Nucleus accumbens (tissue), 56 donors: ENCODE data around the gene CRTC3.
"Not testable (repeated sequence)": the region's sequence is repeated elsewhere in the genome, so short reads cannot be mapped to it uniquely, and the experiment has no call there.

Experiments
- DNase-seq, 56 donors: peaks; one replicate each; lab custom pipeline; 2025; lab: John Stamatoyannopoulos, UW

Gene CRTC3

DNA sequence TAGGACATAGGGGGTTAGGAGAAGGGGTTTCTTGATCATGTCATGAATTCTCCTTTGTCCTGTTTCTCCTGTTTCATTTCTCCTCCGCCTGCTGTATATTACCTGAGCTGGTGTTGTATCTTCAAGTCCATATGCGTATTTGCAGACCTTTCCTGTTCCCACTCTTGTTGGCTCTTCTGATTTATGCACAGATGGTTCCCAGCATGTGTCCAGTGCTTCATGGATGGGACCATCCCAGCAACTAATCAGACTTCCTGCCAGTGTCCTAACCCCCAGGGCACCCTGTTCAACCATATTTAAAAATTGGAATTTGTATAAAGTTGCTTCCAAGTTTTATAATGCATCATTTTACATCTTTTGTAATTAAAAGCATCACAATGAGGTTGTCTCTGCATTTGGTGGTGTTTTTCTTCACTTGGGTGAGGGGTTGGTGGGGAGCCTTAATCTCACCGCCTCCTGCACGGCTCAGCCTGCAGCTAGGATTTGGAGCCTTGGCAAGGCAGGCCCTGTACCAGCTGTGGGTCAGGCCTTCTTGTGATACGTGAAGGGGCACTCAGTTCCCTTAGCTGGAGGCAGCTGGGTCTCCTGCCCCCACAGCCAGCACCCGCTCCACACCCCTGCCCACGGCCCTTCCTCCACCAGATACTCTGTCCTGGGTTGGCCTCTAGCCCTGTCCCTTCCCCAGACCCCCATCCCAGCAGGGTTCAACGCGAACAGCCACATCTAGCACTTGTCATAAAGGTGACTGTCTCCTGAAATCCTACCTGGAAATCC, 115.4 kb downstream of the CRTC3 start:
- no peak for DNase-seq

DNA sequence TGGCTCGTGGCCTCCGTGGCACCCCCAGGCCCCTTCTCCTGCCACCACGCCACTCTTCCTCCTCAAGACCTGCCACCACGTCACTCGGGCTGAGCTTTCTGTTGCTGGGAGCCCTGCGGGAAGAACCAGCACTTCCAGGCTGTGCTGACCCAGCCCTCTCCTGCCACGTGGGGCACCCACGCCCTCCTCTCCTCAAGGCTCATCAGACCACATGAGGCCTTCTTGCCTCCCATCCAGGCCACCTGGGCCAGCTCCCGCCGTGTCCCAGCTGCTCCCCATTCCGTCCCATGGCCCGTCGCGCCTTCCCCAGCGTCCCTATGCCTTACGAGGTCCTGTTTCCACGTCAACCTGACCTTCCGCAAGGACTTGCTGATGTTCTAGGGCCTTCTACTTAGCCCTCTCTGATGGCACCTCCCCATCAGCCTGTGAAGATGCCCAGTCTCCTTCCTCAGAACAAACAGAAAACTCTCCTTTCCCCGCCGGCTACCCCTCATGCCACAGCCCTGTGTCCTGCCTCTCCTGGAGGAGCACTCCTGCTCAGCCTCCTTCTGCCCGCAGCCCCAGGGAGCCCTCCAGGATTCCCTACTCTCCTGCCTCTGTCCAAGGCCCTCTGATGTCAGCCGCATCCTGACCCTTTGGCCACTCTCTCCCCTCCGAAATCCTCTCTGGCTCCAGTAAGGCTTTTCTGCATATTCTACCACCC, 116.3 kb downstream of the CRTC3 start:
- DNase-seq, result no peak

DNA sequence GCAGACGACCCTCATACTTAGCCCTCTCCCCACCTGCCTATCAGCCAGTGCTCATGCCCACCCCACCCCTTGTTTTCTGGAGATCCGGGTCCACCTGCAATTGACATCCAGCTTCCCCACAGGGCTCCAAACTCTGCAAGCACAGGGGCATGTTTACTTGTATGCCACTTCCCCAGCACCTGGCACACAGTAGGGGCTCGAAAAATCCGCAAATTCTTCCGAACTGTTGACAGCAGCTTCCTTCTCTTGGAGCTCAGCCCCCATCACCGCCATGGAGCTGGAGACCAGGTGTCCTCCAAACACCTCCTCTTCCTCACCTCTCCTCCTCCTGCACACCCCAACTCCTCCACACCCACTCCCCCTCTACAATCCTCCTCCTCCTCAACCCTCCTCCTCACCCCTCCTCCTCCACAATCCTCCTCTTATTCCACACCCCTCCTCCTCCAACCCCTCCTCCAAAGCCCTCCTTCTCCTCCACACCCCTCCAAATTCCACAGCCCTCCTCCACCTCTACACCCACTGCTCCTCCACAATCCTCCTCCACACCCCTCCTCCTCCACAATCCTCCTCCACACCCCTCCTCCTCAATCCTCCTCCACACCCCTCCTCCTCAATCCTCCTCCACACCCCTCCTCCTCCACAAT, 117.1 kb downstream of the CRTC3 start:
- DNase-seq, result no peak

DNA sequence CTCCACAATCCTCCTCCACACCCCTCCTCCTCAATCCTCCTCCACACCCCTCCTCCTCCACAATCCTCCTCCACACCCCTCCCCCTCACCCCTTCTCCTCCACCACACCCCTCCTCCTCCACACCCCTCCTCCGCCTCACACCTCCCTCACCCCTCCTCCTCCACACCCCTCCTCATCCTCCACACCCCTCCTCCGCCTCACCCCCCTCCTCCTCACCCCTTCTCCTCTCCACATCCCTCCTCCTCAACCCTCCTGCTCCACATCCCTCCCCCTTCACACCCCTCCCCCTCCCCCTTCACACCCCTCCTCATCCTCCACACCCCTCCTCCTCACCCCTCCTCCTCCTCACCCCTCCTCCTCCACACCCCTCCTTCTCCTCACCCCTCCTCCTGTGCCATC, 117.6 kb downstream of the CRTC3 start:
- DNase-seq, result peak in 1 of 56 donors; percentile 15

DNA sequence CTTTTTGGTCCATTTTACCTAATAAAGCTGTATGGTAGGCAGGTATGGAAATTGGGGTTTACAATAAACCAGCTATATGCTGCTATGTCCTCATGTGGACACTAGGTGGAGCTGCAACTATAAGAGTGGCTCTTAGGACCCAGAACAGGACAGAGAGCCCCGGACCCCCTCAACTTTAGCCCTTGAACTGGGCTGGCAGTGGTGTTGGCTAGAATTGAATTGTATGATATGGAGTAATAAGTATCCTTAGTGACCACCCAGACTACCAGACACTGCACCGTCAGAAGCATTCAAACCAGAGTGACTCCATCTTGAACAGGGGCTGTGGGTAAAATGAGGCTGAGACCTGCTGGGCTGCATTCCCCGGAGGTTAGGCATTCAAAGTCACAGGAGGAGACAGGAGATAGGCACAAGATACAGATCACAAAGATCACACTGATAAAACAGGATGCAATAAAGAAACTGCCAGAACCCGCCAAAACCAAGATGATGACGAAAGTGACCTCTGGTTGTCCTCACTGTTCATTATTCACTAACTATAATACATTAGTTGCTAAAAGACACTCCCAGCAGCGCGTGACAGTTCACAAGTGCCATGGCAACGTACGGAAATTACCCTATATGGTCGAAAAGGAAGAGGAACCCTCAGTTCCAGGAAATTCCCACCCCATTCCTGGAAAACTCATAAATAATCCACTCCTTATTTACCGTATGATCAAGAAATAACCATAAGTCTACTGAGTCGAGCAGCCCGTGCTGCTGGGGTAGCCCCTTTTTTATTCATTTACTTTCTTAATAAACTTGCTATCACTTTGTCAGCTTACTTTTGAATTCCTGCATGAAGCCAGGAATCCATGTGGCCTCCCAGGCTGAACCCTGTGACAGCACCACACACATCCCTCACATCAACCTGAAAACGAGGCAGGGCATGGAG, 118.7 kb downstream of the CRTC3 start:
- peak in 32 of 56 donors; percentile 7 to 77 (median 28) for DNase-seq

DNA sequence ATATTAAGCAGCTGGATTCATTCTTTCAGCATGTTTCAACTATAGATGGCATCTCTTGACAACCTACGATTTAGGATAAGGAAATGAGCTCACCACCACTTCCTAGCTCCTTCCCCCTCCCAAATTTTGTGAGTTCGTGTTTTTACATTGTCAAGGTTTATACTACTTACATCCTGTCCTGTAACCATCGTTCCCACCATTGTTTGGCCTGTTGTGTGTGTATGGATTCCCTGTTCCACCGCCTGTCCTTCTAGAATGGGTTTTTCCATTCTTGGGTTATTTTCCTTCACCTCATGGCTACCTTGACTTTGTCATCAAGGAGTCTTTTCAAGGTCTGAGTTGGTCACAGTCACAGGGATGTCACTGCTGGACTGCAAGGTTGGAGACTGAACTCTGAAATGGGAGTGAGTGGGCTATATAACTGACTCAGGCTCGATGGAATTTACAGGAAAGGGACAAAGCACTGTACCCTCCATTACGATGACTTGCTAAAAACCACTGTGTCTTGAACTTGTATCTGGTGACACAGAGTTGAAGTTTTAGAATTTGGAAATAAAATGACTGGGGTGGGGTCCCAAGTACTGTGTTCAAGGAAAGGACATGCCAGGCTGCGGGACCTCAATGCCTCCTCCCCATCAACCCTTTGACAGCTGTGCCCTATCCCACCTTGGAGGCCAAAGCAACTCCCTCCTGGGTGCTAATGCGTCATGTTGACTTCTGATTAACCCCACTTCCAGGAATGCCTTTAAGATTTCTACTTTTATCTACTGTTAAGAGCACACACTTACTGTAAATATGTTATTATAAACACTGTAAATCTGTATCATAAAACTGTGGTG, 120.6 kb downstream of the CRTC3 start:
- no peak for DNase-seq

DNA sequence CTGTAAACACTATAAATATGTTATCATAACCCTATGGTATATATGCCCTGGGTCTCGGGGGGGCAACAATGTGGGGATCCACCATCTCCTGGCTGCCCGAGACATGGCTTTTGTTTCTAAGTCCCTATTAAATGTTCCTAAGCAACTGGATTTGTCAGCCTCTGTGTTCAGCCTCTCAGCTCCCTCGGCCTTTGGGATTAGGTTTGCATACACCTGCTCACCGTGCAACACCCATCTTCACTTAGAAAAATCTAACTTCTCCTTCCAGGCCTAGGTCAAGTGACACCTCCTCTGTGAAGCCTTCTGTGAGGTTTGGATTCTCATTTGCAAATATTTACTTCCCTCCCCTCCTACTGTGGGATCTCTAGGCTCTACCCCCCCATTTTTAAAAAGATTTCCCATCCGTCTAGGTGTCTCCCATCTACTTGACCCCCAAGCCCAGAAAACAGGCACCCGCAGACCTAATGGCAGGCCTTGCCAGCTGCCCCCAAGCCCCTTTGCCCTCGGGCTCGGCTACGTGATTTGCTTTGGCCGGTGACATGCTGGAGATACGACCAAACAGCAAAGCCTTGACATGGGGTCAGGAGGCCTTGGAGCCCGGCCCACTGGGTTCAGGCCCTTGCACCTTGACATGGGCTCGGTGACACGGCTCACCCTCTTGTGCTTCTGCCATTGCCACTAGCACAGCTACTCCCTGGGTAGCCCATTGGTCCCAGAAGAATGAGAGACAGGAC, 121.4 kb downstream of the CRTC3 start:
- no peak for DNase-seq

DNA sequence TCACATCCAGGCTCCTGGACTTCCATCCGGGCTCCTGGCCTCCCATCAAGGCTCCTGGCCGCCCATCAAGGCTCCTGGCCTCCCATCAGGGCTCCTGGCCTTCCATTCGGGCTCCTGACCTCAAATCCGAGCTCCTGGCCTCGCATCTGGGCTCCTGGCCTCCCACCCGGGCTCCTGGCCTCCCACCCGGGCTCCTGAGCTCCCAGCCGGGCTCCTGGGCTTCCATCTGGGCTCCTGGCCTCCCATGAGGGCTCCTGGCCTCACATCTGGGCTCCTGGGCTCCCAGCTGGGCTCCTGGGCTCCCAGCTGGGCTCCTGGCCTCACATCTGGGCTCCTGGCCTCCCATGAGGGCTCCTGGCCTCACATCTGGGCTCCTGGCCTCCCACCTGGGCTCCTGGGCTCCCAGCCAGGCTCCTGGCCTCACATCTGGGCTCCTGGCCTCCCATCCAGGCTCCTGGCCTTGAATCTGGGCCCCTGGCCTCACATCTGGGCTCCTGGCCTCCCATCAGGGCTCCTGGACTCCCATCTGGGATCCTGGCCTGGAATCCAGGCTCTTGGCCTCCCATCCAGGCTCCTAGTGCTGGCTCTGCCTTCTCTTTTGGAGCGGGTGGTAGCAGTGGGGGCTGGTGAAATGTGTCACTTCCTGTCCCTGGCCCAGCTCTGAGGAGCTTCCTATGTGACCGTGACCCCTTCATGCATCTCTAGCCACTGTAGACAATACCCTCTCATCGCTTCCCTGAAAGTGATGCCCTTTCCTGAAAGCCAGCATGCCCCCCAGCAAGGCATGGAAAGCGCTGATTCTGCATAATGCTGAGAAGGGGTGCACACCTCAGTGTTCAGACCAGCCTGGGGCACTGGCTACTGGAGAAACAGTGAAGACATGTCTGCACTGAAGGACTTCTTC, 124.8 kb downstream of the CRTC3 start:
- no peak for DNase-seq

DNA sequence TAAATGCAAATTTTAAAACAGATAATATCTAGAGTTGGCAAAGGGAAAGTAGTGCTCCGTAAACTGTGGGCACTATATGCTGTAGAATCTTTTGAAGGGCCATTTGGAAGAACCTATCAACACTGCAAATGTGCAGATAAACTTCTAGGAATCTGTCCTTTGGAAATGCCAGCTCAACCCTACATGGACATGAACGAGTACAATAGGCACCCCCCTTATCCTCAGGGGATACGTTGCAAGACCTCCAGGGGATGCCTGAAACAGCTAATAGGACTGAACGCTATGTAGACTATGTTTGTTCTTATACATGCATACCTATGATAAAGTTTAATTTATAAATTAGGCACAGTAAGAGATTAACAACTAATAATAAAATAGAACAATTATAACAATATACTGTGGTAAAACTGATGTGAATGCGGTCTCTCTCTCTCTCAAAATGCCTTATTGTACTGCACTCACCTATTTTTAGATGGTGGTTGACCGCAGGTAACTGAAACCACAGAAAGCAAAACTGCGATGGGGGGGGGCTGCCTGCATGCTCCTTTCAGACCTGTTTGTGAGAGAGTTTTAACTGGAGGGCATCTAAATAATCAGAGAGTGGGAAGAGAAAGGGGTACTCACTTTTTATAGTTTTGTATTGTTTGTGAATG, 127.9 kb downstream of the CRTC3 start:
- DNase-seq, result not testable (repeated sequence)

DNA sequence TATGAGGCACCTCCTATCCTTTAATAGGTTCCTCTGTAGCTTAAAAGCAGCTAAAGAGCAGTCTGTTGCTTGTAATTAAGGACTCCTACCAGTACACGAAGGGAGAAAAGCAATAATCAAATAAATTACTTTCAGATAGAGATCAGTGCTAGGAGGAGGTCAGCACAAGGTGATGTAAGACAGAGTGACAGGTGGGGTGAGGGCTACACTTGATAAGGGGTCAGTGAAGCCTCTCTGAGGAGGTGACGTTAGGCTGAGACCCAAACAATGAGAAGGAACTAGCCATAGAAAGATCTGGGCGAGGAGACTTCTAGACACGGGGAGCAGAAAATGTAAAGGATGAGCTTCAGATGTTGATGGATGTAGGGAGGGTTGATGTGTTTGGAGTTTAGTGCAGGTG, 129.8 kb downstream of the CRTC3 start:
- DNase-seq, result no peak

DNA sequence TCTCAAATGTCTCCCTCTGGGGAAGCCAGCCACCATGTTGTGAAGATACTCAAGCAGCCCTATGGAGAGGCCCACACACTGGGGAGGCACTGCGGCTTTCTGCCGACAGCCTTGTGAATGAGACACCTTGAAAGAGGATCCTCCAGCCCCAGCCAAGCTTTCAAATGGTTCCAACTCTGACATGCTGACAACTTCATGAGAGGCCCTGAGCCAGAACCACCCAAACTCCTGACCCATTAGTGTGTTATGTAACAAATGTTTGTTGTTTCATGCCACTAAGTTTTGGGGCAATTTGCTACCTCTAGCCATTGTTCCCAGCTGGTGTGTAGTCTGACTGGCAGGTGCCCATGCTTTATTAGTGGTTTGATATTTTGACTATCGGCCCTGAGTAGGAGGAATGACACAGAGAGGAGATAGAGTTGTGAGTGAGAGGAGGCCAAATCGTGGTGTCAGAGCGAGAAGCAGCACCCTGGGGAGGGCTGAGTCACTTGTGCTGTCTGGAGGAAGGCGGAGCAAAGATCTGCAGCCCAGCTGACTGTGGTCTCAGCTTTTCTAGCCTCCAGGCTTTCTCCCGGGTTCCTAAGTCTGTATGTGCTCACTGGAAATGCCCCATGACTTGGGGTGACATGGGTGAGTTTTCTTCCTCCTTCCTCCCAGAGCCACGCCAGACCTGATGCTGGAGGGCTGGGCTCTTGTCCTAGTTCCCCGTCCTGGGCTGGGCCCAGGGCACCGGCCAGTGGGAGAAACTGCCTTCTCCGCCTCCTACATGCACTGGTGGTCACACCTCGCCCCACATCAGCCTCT, 130.7 kb downstream of the CRTC3 start:
- peak in 12 of 56 donors; percentile 8 to 49 (median 26) for DNase-seq

DNA sequence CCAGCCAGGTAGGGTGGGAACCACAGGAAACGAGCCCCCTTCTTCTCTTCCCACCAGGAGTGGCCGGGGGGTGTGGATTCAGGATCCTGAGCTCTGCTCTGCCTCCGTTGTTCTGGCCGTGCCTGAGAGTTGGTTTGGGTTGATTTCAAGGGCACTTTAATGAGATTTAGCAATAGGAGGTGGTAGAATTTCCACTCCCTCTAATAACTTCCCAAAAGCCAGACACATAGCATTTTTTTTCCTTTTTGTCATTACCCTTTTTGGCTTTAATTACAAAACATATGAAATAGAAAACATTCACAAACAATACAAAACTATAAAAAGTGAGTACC, 131.2 kb downstream of the CRTC3 start:
- not testable (repeated sequence) for DNase-seq

DNA sequence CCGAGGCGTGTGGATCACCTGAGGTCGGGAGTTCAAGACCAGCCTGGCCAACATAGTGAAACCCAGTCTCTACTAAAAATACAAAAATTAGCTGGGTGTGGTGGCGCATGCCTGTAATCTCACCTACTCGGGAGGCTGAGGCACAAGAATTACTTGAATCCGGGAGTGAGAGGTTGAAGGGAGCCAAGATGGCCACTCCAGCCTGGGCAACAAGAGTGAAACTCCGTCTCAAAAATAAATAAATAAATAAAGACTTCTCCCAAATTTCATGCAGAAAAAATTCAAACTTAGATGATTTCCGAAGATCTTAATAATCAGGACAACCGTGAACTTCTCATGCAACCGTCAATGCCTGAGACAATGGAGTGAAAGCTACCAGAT, 134.3 kb downstream of the CRTC3 start:
- DNase-seq, result not testable (repeated sequence)

DNA sequence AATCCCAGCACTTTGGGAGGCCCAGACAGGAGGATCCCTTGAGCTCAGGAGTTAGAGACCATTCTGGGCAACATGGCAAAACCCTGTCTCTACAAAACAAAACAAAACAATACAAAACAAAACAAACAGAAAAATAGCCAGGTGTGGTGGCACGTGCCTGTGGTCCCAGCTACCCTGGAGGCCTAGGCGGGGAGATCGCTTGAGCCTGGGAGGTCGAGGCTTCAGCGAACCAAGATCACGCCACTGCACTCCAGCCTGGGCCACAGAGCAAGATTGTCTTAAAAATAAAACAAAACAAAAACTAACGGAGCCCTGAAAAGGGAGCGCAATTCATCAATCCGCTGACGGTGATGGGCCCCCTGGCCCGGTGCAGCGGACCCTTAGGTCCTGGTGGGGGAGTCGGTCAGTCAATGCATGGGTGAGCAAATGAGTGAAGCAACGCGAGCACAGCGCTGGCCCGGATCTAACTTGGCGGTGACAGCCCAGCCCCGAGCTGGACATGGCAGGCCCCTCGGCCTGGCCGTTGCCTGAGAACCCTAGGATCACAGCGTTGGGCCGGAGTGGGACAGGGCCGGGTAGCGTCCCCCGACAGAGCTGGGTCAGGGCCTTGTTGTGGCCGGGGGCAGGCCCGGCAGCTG, 135.0 kb downstream of the CRTC3 start:
- peak in 8 of 56 donors; percentile 8 to 52 (median 26) for DNase-seq

DNA sequence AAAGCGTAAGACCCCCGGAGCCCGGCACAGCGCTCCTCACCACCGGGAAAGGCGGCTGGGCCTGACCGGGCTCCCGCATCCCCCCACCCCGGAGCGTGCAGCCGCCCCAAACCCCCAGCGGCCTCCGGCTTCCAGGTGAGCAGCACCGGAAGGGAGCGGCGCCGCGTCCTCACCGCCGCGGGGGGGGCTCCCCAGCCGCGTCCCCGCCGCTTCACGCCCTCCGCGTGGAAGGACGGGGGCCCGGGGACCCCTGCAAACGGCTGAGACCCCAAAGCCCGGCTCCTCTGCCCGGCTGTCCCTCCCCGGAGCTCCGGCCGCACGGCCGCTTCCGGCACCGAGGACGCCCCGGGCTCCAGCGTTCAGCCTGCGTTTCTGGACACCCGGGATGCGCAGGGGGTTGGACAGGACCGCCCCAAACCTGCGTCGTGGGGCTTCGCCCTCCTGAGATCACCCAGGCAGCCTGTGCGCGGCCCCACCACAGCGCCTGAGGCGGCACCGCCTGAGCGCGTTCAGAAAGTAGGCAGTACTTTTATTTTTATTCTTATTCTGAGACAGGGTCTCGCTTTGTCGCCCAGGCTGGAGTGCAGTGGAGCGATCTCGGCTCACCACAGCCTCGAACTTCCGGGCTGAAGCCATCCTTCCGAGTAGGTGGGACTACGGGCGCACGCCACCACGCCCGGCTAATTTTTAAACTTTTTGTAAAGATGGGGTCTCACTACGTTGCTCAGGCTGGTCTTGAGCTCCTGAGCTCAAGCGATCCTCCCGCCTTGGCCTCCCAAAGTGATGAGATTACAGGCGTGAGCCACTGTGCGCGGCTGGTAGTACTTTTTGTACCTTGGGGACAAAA, 135.8 kb downstream of the CRTC3 start:
- DNase-seq, result peak in 23 of 56 donors; percentile 9 to 68 (median 39)
